ENCODE results near the gene SUPT16H.

- TF ChIP-seq, protein P1, sequence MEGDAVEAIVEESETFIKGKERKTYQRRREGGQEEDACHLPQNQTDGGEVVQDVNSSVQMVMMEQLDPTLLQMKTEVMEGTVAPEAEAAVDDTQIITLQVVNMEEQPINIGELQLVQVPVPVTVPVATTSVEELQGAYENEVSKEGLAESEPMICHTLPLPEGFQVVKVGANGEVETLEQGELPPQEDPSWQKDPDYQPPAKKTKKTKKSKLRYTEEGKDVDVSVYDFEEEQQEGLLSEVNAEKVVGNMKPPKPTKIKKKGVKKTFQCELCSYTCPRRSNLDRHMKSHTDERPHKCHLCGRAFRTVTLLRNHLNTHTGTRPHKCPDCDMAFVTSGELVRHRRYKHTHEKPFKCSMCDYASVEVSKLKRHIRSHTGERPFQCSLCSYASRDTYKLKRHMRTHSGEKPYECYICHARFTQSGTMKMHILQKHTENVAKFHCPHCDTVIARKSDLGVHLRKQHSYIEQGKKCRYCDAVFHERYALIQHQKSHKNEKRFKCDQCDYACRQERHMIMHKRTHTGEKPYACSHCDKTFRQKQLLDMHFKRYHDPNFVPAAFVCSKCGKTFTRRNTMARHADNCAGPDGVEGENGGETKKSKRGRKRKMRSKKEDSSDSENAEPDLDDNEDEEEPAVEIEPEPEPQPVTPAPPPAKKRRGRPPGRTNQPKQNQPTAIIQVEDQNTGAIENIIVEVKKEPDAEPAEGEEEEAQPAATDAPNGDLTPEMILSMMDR (IDR thresholded peaks at IDR 0.05; ENCODE audit: control extremely low read depth in 1 of 3, insufficient read depth in 1 of 3, low read depth in 1 of 3, low read length in 3 of 3), result no peak
- TF ChIP-seq RBBP5 (IDR thresholded peaks at IDR 0.05; ENCODE audit: borderline replicate concordance, low read depth, low read length) (no peak), EZH2 (IDR thresholded peaks at IDR 0.05; ENCODE audit: low read depth, low read length, severe bottlenecking) (no peak), SRF (IDR thresholded peaks at IDR 0.05; ENCODE audit: low read depth, low read length) (no peak), JUND (IDR thresholded peaks at IDR 0.05; ENCODE audit: low read length) (no peak), EP300 (IDR thresholded peaks at IDR 0.05; ENCODE audit: borderline replicate concordance in 1 of 2, low read depth in 2 of 2, low read length in 2 of 2) (no peak), SAP30 (IDR thresholded peaks at IDR 0.05; ENCODE audit: insufficient read depth, insufficient replicate concordance, low read length) (no peak)
- TF ChIP-seq, protein P2, sequence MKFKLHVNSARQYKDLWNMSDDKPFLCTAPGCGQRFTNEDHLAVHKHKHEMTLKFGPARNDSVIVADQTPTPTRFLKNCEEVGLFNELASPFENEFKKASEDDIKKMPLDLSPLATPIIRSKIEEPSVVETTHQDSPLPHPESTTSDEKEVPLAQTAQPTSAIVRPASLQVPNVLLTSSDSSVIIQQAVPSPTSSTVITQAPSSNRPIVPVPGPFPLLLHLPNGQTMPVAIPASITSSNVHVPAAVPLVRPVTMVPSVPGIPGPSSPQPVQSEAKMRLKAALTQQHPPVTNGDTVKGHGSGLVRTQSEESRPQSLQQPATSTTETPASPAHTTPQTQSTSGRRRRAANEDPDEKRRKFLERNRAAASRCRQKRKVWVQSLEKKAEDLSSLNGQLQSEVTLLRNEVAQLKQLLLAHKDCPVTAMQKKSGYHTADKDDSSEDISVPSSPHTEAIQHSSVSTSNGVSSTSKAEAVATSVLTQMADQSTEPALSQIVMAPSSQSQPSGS (IDR thresholded peaks at IDR 0.05; ENCODE audit: low read length), result no peak
These were observed 45.1 kb upstream of the SUPT16H start for GRCh38 chr14:21428930-21429329.
